NCI-H2227 (cell line): ENCODE measurements around the gene FLT1.

Source experiments
- DNase-seq: peaks from one replicate; lab custom pipeline; 2025; ENCODE audit not compliant: unreplicated experiment; lab: John Stamatoyannopoulos, UW

FLT1 gene

GRCh38 chr13:28387740-28388501 lies 107.0 kb downstream of the FLT1 start:
- DNase-seq: no peak

- DNase-seq: no peak
Measured at GRCh38 chr13:28385362-28385761, 109.6 kb downstream of the FLT1 start.

DNA sequence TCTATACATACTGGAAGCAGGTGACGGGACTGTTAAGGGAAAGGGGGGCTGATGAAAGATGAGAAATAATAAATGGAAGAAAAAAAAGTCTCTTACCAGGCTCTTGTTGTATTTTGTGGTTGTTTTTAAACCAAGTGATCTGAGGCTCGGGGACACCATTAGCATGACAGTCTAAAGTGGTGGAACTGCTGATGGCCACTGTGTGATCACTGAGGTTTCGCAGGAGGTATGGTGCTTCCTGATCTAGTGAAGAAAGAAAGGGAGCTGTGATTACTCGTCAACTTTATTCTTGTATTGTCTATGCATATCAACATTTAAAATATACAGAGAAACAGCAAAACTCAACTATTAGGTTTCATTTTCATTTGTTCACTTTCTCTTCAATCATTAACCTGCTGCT lies 110.1 kb downstream of the FLT1 start:
- no peak for DNase-seq

- DNase-seq: no peak
Measured at GRCh38 chr13:28380319-28380718, 114.6 kb downstream of the FLT1 start.

- no peak for DNase-seq
Measured at GRCh38 chr13:28379371-28380083, 115.4 kb downstream of the FLT1 start.

- no peak for DNase-seq
Measured at GRCh38 chr13:28376604-28377003, 118.3 kb downstream of the FLT1 start.

- DNase-seq: no peak
Measured at GRCh38 chr13:28375250-28375930, 119.5 kb downstream of the FLT1 start.

- DNase-seq: no peak
Measured at GRCh38 chr13:28373810-28374209, 121.1 kb downstream of the FLT1 start.

DNA sequence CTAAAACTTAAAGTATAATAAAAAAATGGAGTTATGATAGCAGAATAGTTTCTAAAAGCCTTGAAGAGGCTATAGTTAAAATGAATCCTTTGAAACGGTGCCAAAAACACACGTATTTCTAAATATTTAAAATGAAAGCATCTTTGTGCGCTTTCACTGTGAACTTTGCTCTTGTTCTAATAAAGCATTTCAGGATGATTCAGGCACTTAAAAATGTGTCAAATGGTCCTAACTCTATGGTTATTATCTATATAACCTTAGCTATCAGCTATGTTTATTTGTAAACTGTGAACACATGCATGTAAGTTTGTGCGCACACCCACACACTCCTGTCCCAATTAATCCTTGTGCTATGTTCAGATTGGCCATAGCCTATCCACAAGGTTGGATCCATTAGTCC lies 124.5 kb downstream of the FLT1 start:
- no peak for DNase-seq

- DNase-seq: no peak
Measured at GRCh38 chr13:28358708-28359107, 136.2 kb downstream of the FLT1 start.

- no peak for DNase-seq
Measured at GRCh38 chr13:28357911-28358433, 137.0 kb downstream of the FLT1 start.

DNA sequence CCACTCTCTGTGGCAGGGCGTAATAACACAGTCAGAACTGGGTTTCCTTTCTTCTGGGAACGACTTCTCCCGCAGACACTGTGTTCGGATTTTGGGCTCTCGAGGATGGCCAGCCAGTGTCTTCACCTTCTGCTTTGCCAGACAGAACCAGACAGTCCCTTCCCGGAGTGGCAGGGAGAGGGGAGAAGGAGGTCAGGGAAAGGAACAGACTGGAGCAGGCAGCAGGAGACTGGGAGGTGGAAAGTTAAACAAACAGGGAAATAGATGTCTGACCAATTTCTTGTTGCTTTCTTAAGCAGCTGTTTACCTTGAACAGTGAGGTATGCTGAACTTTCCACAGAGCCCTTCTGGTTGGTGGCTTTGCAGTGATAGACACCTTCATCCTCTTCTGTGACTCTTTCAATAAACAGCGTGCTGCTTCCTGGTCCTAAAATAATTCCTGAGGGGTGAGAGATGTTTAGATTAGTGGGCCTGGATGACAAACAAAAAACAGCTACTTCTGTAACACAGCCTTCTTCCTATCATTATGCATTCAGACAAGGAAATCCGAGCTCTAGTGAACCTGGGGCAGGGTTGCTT lies 137.6 kb downstream of the FLT1 start:
- no peak for DNase-seq

GRCh38 chr13:28356561-28357021 lies 138.3 kb downstream of the FLT1 start:
- DNase-seq: no peak

GRCh38 chr13:28355822-28356371 lies 139.0 kb downstream of the FLT1 start:
- no peak for DNase-seq

DNA sequence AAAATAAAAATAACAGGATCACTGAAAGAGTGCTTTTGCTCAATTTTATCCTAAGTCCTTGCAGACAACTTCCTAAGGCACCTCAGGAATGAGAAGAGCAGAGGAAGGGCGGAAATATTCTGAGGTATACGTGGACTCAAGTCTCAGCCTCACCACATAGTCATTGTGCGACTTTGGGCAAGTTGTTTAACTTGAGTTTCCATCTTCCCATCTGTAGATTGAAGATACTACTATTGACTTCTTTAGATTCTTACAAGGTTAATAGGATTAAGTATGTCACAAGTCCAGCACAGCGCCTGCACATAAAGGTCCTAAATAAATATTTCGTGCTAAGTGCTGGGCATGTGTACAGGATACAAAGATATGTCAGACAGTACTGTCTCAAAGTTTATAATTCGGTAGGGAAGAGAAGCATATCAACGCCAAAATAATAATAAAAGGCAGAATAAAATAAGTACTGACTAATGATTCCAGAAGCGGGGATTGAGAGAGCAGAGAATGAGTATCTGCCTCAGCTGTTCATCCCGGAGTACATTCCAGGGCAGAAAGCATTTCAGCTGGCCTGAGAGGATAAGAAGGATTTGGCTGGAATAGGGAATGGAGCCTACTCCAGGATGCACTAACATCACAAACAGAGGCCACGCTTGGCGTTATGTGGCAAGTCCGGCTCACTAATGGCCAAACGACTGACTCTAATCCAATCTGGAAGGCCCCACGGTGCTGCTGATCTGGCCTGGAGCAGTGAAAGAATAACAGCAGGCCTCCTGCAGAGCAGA lies 139.7 kb downstream of the FLT1 start:
- DNase-seq: no peak

GRCh38 chr13:28353679-28354078 lies 141.2 kb downstream of the FLT1 start:
- no peak for DNase-seq

- no peak for DNase-seq
Measured at GRCh38 chr13:28349907-28350654, 144.8 kb downstream of the FLT1 start.

DNA sequence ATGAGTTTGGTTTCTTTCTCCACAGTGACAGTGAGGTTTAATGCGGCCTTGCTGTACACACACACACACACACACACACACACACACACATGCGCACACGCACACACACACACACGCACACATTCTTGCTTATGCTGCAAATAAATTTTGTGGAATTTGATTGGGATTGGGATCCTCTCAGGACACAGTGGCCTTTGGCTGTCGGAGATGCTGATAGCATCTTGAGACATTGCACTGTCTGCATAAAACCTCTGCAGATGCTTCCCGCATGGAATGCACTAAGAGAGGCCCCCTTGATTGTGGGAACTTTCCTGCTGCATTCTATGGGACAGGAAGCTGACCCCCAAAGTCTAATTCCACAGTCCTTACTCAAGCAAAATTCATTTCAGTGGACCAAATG lies 145.6 kb downstream of the FLT1 start:
- no peak for DNase-seq
